Colonic mucosa (tissue), 4 donors: Measurements from ENCODE around the gene PDE5A. TPM values are rescaled to one million over a fixed set of nuclear protein-coding genes. Genes with fewer than 3 reads are reported as not detected.

Experiments
- DNase-seq: peaks from one replicate; pipeline ENCODE4 v3.0.0-alpha.2; 2020
- H3K27ac ChIP-seq: fragments of 200-600 bp; one replicate; pipeline ENCODE4 v1.8.0; 2021
- H3K27me3 ChIP-seq: fragments of 200-600 bp; one replicate; pipeline ENCODE4 v1.8.0; 2021
- H3K36me3 ChIP-seq: fragments of 200-600 bp; one replicate; pipeline ENCODE4 v1.8.0; 2021
- H3K4me1 ChIP-seq: fragments of 200-600 bp; one replicate; pipeline ENCODE4 v1.8.0; 2021; ENCODE audit warnings: mild to moderate bottlenecking
- H3K4me3 ChIP-seq: fragments of 200-600 bp; one replicate; pipeline ENCODE4 v1.8.0; 2021
- H3K9ac ChIP-seq, 2 donors: one replicate each; pipeline ENCODE4 v1.7.0; 2013; ENCODE audit warnings: control low read depth in 2 of 2, low read depth in 2 of 2, low read length in 2 of 2
- H3K9me3 ChIP-seq: fragments of 200-600 bp; one replicate; pipeline ENCODE4 v1.8.0; 2021
- intact Hi-C: fragments of 100-400 bp; cut with DNase I; formaldehyde crosslinking; loops from one replicate; pipeline ENCODE4 v1.14.1; 2022
- total RNA-seq, 2 donors: library from RNA; stranded (reverse); fragmentation: NEBNext Ultra II Directional in 1 of 2; extraction: Animal tissue kit (Norgen Biotek cat#: 25700) in 1 of 2; gene quantifications; one replicate each; pipeline ENCODE4 v1.2.1, GENCODE V29; 2021
- TF ChIP-seq, protein P1 (sequence below): fragments of 200-600 bp; IDR thresholded peaks from one replicate; pipeline ENCODE4 v1.8.0; 2022; ENCODE audit warnings: antibody characterized with exemption, mild to moderate bottlenecking
- donor health status: healthy.
- donor health status: DM: no; HTN: no; CAD: no.
- donor health status: DM: no; HTN: no; CAD: no.

The PDE5A gene
- total RNA-seq, 2 donors from 2014 or later = 17.6 to 42.5 TPM

DNA sequence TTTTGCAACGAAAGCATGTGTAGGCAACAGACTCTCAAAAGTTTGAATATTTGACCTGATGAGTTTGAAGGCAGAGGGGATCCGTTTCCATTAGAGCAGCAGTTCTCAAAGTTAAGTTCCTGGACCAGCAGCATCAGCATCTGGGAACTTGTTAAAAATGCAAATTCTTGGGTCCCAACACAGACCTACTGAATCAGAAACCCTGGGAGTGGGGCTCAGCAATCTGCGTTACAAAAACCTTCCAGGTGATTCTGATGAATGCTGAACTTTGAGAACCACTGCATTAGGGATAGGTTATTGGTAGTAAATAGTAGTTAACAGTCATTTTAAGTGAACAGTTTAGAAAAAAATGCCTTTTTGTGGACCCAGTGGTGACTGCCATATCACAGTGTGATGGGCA, 98.8 kb downstream of the PDE5A start:
- Histone ChIP-seq H3K27ac (no peak overlapping the region), H3K9me3 (no peaks in the 10 kb centered on the region), H3K9ac (no peak overlapping the region), H3K36me3 (no peaks in the 10 kb centered on the region), H3K4me1 (no peaks in the 10 kb centered on the region), H3K27me3 (no peaks in the 10 kb centered on the region), H3K4me3 (no peak overlapping the region)
- intact Hi-C loops = no loop called here
- no peak for DNase-seq
- TF ChIP-seq, protein P1, sequence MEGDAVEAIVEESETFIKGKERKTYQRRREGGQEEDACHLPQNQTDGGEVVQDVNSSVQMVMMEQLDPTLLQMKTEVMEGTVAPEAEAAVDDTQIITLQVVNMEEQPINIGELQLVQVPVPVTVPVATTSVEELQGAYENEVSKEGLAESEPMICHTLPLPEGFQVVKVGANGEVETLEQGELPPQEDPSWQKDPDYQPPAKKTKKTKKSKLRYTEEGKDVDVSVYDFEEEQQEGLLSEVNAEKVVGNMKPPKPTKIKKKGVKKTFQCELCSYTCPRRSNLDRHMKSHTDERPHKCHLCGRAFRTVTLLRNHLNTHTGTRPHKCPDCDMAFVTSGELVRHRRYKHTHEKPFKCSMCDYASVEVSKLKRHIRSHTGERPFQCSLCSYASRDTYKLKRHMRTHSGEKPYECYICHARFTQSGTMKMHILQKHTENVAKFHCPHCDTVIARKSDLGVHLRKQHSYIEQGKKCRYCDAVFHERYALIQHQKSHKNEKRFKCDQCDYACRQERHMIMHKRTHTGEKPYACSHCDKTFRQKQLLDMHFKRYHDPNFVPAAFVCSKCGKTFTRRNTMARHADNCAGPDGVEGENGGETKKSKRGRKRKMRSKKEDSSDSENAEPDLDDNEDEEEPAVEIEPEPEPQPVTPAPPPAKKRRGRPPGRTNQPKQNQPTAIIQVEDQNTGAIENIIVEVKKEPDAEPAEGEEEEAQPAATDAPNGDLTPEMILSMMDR = no peak

GRCh38 chr4:119526786-119527550, 101.6 kb downstream of the PDE5A start:
- Histone ChIP-seq H3K4me3 (no peak overlapping the region), H3K27me3 (no peaks in the 10 kb centered on the region), H3K4me1 (no peaks in the 10 kb centered on the region), H3K36me3 (no peaks in the 10 kb centered on the region), H3K27ac (no peak overlapping the region), H3K9me3 (no peaks in the 10 kb centered on the region), H3K9ac (no peak overlapping the region)
- DNase-seq = no peak
- intact Hi-C loops = no loop called here
- TF ChIP-seq, protein P1 = no peak

DNA sequence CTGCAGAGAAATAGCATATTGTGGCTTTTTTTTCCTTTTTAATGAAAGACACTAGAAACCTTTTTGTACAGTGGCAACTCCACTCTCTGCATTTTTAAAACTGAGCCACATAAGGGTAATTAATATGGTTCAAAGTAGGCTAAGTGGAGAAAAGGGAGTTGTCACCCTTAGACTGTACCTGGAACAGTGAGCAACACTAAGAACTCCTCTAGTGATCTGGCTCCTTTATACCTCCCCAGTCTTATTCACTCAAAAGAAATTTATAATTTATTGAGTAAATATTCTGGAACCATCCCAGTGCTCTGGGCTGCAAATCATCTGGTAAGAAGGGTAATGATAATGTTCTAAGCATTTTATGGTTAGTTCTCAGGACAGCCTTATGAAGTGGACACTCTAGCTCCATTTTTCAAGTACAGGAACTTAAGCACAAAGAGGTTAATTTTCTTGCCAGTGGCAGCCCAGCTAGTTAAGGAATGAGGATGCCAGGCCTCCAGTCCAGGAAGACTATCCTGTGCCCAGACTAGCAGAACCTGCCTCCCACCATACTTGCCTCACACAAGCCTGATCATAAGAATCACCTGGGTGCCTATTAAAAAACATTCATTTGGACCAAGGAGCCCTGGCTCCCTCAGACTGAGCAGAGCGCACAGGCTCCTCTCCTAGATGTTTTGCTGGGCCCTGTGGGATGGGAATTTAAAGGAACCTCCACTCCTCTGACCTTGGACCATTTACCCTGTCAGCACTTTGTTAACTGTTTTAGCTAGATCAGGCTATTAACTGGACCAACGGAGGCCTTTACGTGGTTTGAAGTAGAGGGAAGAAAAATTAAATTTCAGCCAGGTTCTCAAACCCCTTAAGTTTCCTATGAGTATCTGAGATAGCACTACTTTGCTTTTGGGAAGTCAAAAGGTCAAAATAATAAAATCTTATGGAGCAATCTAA, 102.6 kb downstream of the PDE5A start:
- no peaks in the 10 kb centered on the region for H3K27me3 ChIP-seq
- no peaks in the 10 kb centered on the region for H3K36me3 ChIP-seq
- H3K4me3 ChIP-seq = no peak overlapping the region
- H3K9ac ChIP-seq = no peak overlapping the region
- DNase-seq = no peak
- H3K27ac ChIP-seq = peak overlapping the region; percentile 9
- intact Hi-C loops = no loop called here
- H3K4me1 ChIP-seq = no peaks in the 10 kb centered on the region
- no peaks in the 10 kb centered on the region for H3K9me3 ChIP-seq
- TF ChIP-seq, protein P1 = no peak

GRCh38 chr4:119525005-119525749, 103.4 kb downstream of the PDE5A start:
- Histone ChIP-seq H3K4me1 (no peaks in the 10 kb centered on the region), H3K4me3 (no peak overlapping the region), H3K9me3 (no peaks in the 10 kb centered on the region), H3K9ac (no peak overlapping the region), H3K27ac (peak overlapping the region; percentile 9), H3K36me3 (no peaks in the 10 kb centered on the region), H3K27me3 (no peaks in the 10 kb centered on the region)
- intact Hi-C loops = no loop called here
- TF ChIP-seq, protein P1 = no peak
- no peak for DNase-seq

- no peak for DNase-seq
- Histone ChIP-seq H3K4me3 (no peak overlapping the region), H3K9me3 (no peaks in the 10 kb centered on the region), H3K4me1 (no peaks in the 10 kb centered on the region), H3K27me3 (no peaks in the 10 kb centered on the region), H3K36me3 (no peaks in the 10 kb centered on the region), H3K9ac (no peak overlapping the region), H3K27ac (no peak overlapping the region)
- intact Hi-C loops = no loop called here
- TF ChIP-seq, protein P1 = no peak
Observed at GRCh38 chr4:119523399-119523798, 105.2 kb downstream of the PDE5A start.
